HG03558 (cell line): ENCODE measurements around the gene SIPA1L3.

Experiments
- ATAC-seq: cut with Tn5 transposase; IDR thresholded peaks from one replicate; pipeline ENCODE4 v1.9.1; 2021; ENCODE audit warnings: moderate number of reproducible peaks; ENCODE audit not compliant: unreplicated experiment; ENCODE audit errors: extremely low read depth

The SIPA1L3 gene

DNA sequence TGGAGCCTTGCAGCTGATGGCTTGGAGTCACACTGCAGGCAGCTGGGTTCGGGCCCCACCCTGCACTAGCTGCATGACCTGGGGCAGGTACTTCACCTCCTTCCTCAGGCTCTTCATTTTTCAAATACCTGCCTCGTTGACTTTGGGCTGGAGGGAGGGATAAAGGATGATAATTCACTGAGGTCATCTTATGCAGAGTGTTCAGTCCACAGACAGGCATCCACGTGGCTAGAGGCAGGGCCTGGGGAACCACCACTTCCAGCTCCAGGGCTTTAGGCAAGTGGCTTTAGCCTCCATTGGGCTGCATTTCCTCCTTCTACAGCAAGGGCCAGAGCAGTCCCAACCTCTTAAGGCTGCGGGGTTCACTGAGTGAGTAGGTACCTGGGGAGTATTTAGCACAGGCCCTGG is 84.8 kb downstream of the SIPA1L3 start:
- no peak for ATAC-seq

- no peak for ATAC-seq
Measured at GRCh38 chr19:37992761-37993160, 85.8 kb downstream of the SIPA1L3 start.

- ATAC-seq = no peak
Measured at GRCh38 chr19:37994823-37995130, 87.8 kb downstream of the SIPA1L3 start.

DNA sequence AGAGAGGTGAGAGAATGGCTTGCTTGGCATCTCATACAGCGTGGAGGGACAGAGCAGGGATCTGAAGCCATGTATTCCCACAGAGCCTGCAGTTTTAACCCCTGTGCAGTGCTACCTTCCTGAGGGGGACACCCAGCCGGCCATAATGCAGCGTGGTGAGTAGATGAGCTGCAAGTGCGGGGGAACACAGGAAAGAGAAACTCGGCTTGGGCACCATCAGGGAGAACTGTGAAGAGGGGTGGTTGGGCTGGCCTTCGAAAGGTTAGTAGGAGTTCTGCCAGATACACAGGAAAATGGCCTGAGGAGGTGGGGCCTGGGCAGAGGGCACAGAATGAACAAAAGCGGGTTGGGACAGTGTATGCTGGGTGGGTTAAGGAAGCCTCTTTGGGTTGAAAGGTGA is 88.3 kb downstream of the SIPA1L3 start:
- ATAC-seq = no peak

GRCh38 chr19:37997911-37998344 is 90.9 kb downstream of the SIPA1L3 start:
- no peak for ATAC-seq

GRCh38 chr19:37998801-37999308 is 91.8 kb downstream of the SIPA1L3 start:
- no peak for ATAC-seq

GRCh38 chr19:37999309-38000213 is 92.6 kb downstream of the SIPA1L3 start:
- no peak for ATAC-seq

GRCh38 chr19:38001158-38001781 is 94.3 kb downstream of the SIPA1L3 start:
- no peak for ATAC-seq

DNA sequence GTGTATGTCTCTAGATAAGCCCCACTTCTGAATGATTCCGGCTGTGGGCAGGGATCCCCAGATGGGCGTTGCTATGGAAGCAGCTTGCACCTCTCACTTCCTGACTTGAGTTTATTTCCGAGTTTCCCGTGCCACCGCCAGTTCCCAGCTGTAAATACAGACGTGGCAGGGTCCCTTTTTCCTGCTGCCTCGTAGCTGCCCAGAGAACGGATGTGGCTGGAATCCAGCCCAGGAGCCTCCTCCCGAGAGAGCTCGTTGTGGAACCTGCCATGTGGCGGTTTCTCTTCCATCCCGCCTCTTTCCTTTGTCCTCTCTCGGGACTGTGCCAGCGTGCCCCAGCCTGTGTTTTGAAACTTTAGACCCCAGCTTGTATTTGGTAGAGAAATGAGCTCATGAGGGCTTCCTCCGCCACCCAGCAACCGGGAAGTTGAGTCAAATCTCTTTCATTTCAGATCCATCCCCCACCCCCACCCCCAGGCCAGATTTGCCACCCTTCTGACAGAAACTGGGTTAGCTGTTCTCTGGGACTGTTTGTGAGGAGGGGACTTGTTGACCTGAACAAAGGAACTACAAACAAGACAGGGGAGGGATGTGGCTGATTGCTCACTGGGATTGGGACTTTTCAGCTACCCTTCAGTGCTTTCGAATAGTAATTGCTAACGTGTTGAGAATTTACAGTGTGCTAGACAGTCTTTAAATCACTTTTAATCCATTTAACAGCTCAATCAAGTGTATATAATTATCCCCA is 96.6 kb downstream of the SIPA1L3 start:
- no peak for ATAC-seq

DNA sequence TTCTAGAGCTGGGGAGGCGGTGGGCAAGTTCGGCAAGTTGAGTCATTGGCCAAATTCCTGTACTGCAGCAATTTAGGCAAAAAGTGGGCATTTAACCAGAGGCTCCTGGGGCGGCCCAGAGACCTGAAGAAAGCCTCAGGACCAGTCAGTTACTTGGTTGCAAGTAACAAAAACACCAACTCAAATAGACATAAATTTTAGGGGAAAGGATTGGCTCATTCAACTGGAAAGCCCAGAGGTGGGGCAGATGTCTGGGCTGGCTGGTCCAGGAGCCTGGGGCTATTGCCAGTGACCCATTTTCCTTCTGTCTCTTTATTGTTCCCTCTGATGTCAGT is 97.1 kb downstream of the SIPA1L3 start:
- no peak for ATAC-seq

DNA sequence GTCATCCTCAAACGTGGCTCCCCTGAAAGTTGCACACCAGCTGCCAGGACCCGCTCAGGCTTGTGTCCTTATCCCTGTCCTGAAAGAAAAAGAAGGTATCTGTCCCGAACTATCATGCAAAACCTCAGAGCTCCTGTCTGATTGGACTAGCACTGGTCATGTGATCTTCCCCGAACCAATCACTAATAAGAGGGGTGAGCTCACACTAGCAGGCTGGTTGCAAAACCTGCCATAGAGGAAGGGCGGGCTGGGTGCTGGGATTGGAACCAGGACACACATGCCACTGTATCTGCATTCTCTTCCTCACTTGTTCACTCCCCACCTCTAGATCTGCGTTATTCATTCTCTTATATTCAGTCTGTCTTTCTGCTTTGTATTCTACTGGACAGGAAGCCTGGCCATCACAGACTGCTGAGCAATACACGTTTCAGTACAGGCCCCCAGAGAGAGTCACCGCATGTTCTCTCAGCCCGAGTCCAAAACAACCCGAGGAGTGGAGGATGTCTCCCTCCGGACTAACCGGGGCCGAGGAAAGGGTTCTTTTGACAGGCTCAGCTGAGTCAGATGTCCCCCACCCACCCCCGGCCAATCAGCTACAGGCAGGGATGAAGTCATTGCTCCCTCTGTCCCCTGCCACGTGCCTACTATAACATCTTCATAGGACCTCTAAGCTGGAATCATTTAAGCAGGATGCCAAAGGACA is 97.7 kb downstream of the SIPA1L3 start:
- ATAC-seq = no peak

GRCh38 chr19:38005224-38005614 is 98.2 kb downstream of the SIPA1L3 start:
- no peak for ATAC-seq

GRCh38 chr19:38006361-38007045 is 99.5 kb downstream of the SIPA1L3 start:
- no peak for ATAC-seq

DNA sequence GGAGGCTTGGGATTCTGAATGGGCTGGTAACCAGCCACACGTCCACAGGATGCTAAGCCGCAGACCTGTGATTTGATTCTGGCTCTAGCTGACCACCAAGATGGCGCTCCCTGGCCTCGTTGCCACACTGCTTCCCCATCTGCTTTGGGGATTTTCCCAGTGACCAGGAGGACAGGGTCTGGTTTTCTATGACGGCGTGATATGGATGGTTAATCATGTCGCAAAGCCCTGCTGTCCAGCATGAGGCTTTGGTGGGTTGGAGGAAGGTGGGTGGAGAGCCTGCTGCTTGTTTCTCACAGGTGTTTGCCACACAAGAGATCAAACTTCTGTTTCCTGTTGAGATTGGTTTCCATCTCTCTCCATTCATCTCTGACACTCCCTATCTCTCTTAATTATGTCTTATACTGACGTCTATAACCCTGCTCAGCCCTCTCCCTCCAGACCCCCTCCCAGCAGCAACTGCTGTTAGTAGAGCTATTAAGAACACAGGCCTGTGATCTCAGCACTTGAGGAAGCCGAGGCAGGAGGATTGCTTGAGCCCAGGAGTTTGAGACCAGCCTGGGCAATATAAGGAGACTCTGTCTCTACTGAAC is 102.7 kb downstream of the SIPA1L3 start:
- ATAC-seq = no peak

DNA sequence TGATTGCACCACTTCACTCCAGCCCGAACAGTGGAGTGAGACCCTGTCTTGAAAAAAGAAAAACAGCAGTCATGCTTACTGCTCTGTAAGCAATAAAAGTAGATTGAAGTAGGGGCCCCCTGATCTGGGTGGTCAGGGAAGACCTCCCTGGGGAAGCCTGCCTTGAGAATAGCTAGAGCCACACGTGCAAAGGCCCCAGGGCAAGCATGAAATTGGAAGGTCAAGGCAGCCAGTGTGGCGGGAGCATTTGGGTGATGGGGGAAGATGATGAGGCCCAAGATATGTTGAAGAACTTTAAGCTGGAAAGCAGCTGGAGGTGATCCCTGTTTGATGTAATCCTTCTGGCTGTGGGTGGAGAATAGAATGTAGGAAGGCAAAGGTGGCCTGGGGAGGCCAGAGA is 104.4 kb downstream of the SIPA1L3 start:
- no peak for ATAC-seq

DNA sequence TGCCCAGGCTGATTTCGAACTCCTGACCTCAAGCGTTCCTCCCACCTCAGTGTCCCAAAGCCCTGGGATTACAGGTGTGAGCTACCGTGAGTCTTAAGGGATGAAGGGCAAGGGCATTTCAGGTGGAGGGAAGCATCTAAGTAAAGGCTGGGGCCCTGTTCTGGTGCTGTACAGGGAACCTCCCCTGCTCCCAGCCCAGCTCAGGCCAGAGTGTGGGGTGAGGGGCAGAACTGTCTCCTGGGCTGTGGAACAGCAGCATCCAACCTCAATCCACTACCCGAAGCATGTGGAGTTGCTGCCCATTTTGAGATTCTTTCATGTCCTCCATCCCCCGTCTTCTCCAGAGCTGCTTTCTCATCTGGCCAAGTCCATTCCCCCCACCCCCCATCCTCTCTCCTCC is 105.3 kb downstream of the SIPA1L3 start:
- no peak for ATAC-seq

- ATAC-seq = no peak
Measured at GRCh38 chr19:38012944-38013343, 105.9 kb downstream of the SIPA1L3 start.

DNA sequence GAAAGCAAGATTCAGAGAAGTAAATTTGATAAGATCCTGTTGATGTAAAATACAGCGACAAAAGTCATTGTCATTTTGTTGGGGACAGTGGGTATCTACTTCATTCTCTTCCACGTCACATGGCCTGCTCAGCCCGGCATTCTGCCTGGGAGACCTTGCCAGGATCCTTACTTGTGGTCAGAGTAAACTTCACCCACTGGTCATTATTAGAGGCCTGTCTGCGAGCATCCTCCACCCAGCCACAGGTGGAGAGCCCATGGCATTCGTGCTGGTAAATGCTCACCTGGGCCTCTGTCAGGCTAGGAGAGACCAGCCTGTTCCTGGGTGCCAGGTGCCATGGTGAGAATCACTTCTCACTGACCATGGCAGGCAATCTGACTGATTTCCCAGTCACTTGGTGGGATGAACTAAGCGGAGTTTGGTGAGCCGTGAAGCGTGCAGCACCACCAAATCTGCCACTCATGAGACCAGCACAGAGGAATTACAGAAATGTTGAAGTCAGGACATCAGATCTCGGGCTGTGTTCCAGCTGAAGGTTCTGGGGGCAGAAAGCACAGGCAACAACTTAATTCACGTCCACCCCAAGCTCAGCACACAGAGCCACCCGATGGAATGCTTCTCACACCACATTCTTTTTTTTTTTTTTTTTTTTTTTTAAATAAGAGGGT is 107.0 kb downstream of the SIPA1L3 start:
- no peak for ATAC-seq

DNA sequence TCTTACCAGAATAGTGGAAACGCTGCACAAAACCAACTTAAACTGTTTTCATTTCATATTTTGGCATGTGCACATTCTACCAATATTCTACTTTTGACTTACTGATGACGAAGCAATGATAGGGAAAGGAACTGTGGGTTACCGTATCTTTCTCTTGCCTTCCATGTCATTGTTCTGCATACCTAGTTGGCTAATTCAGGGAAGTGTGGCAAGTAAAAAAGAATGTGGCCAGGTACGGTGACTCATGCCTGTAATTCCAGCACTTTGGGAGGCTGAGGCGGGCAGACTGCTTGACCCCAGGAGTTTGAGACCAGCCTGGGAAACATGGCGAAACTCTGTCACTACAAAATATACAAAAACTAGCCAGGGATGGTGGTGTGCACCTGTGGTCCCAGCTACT is 108.2 kb downstream of the SIPA1L3 start:
- ATAC-seq = no peak
